ENCODE results near the gene NDUFB8.
A peak's percentile ranks its signal among the peaks of the same experiment; 100 is the strongest.

DNA sequence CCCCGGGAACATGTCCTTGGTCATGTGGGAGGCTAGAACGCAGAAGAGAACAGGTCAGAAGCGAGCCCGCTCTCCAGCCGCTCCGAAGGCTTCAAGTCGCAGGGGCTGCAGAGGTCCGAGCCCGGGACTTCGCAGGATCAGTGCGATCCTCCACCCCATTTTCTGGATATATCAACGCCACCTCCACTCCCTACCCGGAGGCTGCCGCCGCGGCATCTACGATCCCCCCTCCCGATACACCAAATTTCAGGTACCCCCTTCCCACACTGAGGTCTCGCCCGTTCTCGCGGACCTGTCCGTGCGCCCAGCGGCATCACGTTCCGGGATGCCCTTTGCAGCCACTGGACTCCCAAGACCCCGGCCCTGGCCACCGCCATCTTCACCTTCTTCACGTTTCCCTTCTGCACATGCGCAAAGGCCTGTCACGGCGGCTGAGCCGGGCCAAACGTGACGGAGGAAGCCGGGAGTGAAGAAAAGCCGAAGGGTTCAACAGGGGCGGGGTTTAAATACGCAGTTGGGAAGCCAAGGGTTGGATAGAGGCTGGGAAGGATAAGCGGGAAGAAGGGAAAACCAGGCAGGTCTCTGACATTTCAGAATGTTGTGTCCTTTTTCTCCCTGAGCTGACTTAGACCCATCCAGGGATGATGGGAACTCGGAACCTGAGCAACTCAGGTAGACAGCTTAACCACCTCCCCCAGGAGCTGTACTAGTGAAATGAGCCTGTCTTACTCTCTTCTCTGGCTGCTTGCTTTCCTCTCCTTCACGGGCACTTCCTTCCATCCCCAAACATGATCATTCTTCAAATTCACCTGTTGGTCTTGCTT is at the start of gene NDUFB8:
- TF ChIP-seq, protein P1, sequence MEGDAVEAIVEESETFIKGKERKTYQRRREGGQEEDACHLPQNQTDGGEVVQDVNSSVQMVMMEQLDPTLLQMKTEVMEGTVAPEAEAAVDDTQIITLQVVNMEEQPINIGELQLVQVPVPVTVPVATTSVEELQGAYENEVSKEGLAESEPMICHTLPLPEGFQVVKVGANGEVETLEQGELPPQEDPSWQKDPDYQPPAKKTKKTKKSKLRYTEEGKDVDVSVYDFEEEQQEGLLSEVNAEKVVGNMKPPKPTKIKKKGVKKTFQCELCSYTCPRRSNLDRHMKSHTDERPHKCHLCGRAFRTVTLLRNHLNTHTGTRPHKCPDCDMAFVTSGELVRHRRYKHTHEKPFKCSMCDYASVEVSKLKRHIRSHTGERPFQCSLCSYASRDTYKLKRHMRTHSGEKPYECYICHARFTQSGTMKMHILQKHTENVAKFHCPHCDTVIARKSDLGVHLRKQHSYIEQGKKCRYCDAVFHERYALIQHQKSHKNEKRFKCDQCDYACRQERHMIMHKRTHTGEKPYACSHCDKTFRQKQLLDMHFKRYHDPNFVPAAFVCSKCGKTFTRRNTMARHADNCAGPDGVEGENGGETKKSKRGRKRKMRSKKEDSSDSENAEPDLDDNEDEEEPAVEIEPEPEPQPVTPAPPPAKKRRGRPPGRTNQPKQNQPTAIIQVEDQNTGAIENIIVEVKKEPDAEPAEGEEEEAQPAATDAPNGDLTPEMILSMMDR (conservative IDR thresholded peaks at IDR 0.05; ENCODE audit: low read depth, low read length) = no peak
- 0 out of 2 replicates have a peak, but pooled peaks have one; percentile 16 for TF ChIP-seq MXI1 (IDR thresholded peaks at IDR 0.05; ENCODE audit: borderline replicate concordance, low read depth, low read length)
- 0 out of 2 replicates have a peak, but pooled peaks have one; percentile 8 for TF ChIP-seq POLR2A (IDR thresholded peaks at IDR 0.05; ENCODE audit: low read depth, low read length)
- no peak for TF ChIP-seq SMC3 (IDR thresholded peaks at IDR 0.05; ENCODE audit: low read depth, low read length)
- no peak for TF ChIP-seq RCOR1 (IDR thresholded peaks at IDR 0.05; ENCODE audit: insufficient replicate concordance, low read length)

Measured in IMR-90 (cell line).